Astrocyte of the spinal cord (primary cell): ENCODE measurements around the gene ODAD3.
A peak's percentile ranks its signal among the peaks of the same experiment; 100 is the strongest.

Experiments
- DNase-seq: peaks from one replicate; pipeline ENCODE4 v3.0.0; 2011; ENCODE audit warnings: low read depth, low spot score
- H3K4me3 ChIP-seq: 2 replicates; pipeline ENCODE4 v1.5.1; 2011; ENCODE audit warnings: low read depth, mild to moderate bottlenecking, low read length, moderate library complexity
- CTCF ChIP-seq: IDR thresholded peaks from 2 replicates; pipeline ENCODE4 v1.5.1; 2012; ENCODE audit warnings: low read depth, mild to moderate bottlenecking, low read length, inconsistent platforms
- in situ Hi-C: cut with HindIII; loops from 2 replicates; pipeline ENCODE4 v1.10.0; 2017; ENCODE audit warnings: low sequenced_read_pairs

The ODAD3 gene

GRCh38 chr19:11373885-11374432 lies 61.0 kb downstream of the ODAD3 start:
- H3K4me3 ChIP-seq: peak overlapping the region; percentile 74
- in situ Hi-C loops: no loop called here
- DNase-seq: no peak
- TF ChIP-seq CTCF: no peak

- H3K4me3 ChIP-seq: no peak overlapping the region
- in situ Hi-C loops: no loop called here
- TF ChIP-seq CTCF: no peak
- DNase-seq: no peak
Observed at GRCh38 chr19:11373166-11373884, 61.6 kb downstream of the ODAD3 start.

GRCh38 chr19:11370744-11371143 lies 64.2 kb downstream of the ODAD3 start:
- DNase-seq: no peak
- in situ Hi-C loops: no loop called here
- H3K4me3 ChIP-seq: no peak overlapping the region
- TF ChIP-seq CTCF: no peak
